Spleen (tissue), 11 donors: ENCODE data around the gene LGALS9. TPM values are rescaled to one million over a fixed set of nuclear protein-coding genes. Genes with fewer than 3 reads are reported as not detected.
"Not testable (repeated sequence)": the region's sequence is repeated elsewhere in the genome, so short reads cannot be mapped to it uniquely, and the experiment has no call there.

Experiments used
- DNase-seq: peaks from one replicate; pipeline ENCODE4 v3.0.0-alpha.2; 2020
- H3K27ac ChIP-seq, 8 donors: fragments of 200-600 bp; sonication (generic) in 7 of 8; 1 replicate in 4 of 8; 2 replicates in 4 of 8; pipeline versions ENCODE4 v1.5.0 to v1.8.0; 2016 to 2021; ENCODE audit warnings: inconsistent platforms in 4 of 8, mild to moderate bottlenecking in 4 of 8, moderate library complexity in 1 of 8
- H3K27me3 ChIP-seq, 7 donors: fragments of 200-600 bp; sonication (generic) in 6 of 7; replicated peaks in 1 of 7; 1 replicate in 4 of 7; 2 replicates in 3 of 7; pipeline versions ENCODE4 v1.5.0 to v1.8.0; 2016 to 2021; ENCODE audit warnings: inconsistent platforms in 3 of 7, mild to moderate bottlenecking in 1 of 7
- H3K36me3 ChIP-seq, 6 donors: fragments of 200-600 bp; sonication (generic) in 5 of 6; 1 replicate in 4 of 6; 2 replicates in 2 of 6; pipeline versions ENCODE4 v1.5.0 to v1.8.0; 2016 to 2021; ENCODE audit warnings: inconsistent platforms in 2 of 6
- H3K4me1 ChIP-seq, 6 donors: fragments of 200-600 bp; sonication (generic) in 5 of 6; 1 replicate in 3 of 6; 2 replicates in 3 of 6; pipeline versions ENCODE4 v1.5.0 to v1.8.0; 2016 to 2021; ENCODE audit warnings: inconsistent platforms in 3 of 6
- H3K4me3 ChIP-seq, 8 donors: fragments of 200-600 bp; sonication (generic) in 7 of 8; 1 replicate in 4 of 8; 2 replicates in 4 of 8; pipeline versions ENCODE4 v1.5.0 to v1.8.0; 2016 to 2021; ENCODE audit warnings: inconsistent platforms in 4 of 8, mild to moderate bottlenecking in 4 of 8, moderate library complexity in 2 of 8
- H3K9me3 ChIP-seq, 8 donors: fragments of 200-600 bp; sonication (generic) in 7 of 8; 1 replicate in 4 of 8; 2 replicates in 4 of 8; pipeline versions ENCODE4 v1.5.0 to v1.8.0; 2016 to 2021; ENCODE audit warnings: inconsistent platforms in 4 of 8
- POLR2A ChIP-seq, 3 donors: fragments of 450-650 bp; IDR thresholded peaks; one replicate each; pipeline ENCODE4 v1.5.1; 2017; ENCODE audit warnings: antibody characterized with exemption in 3 of 3, mild to moderate bottlenecking in 1 of 3
- POLR2AphosphoS5 ChIP-seq, 3 donors: sonication (generic); formaldehyde crosslinking; IDR thresholded peaks; one replicate each; pipeline ENCODE4 v1.5.1; 2017; ENCODE audit warnings: antibody characterized with exemption in 3 of 3
- WGBS, 5 donors: extraction: QIAGEN DNeasy Blood & Tissue Kit in 3 of 5; methylation state at CpG; one replicate each; pipeline versions ENCODE4 v1.1.5 to v1.1.7; 2013 to 2018; 5-methylcytosine and 5-hydroxymethylcytosine counted together
- intact Hi-C: fragments of 100-400 bp; cut with DNase I; formaldehyde crosslinking; loops from one replicate; pipeline ENCODE4 v1.15.0; 2023; ENCODE audit warnings: low total_unique reads
- polyA plus RNA-seq, 3 donors: library from polyadenylated mRNA; stranded (reverse); fragments of 200-250 nt; gene quantifications; one replicate each; pipeline ENCODE4 v1.2.1, GENCODE V29; 2013
- total RNA-seq, 7 donors: library from RNA; depleted of rRNA in 3 of 7; stranded (reverse); fragments of >200 nt in 3 of 7; fragmentation: NEBNext Ultra II Directional in 4 of 7; extraction: Animal tissue kit (Norgen Biotek cat#: 25700) in 4 of 7; gene quantifications; one replicate each; pipeline versions ENCODE4 v1.1.0 to v1.2.1, GENCODE V29; 2016 to 2021
- TF ChIP-seq, protein P1 (sequence below), 11 experiments: fragments of 200-600 bp in 7 of 11; fragments of 450-650 bp in 4 of 11; sonication (generic) in 4 of 11; IDR thresholded peaks in 8 of 11; conservative IDR thresholded peaks in 3 of 11; 1 replicate in 7 of 11; 2 replicates in 4 of 11; pipeline versions ENCODE4 v1.4.0 to v1.8.0; 2016 to 2021; ENCODE audit warnings: antibody characterized with exemption in 11 of 11, inconsistent platforms in 4 of 11, mild to moderate bottlenecking in 1 of 11
- donor health status: healthy with polysubstance abuse.
- donor health status: DM: no; HTN: no; CAD: no; lungs with moderate emphysema.
- donor health status: DM: no; HTN: no; CAD: no.
- donor health status: Bipolar disorder and iron deficiency.
- donor health status: healthy.
- donor health status: DM: no; HTN: no; CAD: no.
- donor health status: DM: yes; HTN: yes; CAD: no.

LGALS9 gene
- total and polyA plus RNA-seq, 10 donors = 162 to 309 (median 209) TPM

DNA sequence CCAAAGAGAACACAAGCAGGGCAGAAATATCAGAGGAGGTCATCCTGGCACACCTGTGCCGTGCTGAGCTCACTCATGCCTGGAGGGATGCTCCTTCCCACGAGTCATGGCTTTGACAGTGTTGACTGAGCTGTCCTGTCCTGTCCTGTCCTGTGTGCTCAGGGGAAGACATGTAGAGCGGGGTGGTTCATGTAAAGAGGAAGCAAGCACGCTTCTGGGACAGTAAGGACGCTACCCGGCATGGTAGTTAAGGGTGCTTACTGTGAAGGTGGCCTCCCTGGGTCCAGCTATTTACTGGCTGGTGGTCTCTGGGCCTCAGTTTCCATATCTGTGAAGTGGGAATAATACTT, 398 bp downstream of the LGALS9 start:
- intact Hi-C loops = no loop called here
- no peaks in the 10 kb centered on the region for H3K9me3 ChIP-seq
- H3K27ac ChIP-seq = peak overlapping the region; percentile 60 to 92 (median 84)
- no peaks in the 10 kb centered on the region for H3K27me3 ChIP-seq
- peak overlapping the region; percentile 34 to 79 (median 52) for H3K4me3 ChIP-seq
- 7 to 26% (median 13%) methylated on average over 6 of the region's 6 CpGs for WGBS, 5 donors
- H3K36me3 ChIP-seq = peaks cover 0 to 14% (median 2%) of the 10 kb centered on the region in 6 donors
- TF ChIP-seq, protein P1, sequence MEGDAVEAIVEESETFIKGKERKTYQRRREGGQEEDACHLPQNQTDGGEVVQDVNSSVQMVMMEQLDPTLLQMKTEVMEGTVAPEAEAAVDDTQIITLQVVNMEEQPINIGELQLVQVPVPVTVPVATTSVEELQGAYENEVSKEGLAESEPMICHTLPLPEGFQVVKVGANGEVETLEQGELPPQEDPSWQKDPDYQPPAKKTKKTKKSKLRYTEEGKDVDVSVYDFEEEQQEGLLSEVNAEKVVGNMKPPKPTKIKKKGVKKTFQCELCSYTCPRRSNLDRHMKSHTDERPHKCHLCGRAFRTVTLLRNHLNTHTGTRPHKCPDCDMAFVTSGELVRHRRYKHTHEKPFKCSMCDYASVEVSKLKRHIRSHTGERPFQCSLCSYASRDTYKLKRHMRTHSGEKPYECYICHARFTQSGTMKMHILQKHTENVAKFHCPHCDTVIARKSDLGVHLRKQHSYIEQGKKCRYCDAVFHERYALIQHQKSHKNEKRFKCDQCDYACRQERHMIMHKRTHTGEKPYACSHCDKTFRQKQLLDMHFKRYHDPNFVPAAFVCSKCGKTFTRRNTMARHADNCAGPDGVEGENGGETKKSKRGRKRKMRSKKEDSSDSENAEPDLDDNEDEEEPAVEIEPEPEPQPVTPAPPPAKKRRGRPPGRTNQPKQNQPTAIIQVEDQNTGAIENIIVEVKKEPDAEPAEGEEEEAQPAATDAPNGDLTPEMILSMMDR (IDR thresholded peaks at IDR 0.05 in 8 of 11, conservative IDR thresholded peaks at IDR 0.05 in 3 of 11) = no peak
- no peak for TF ChIP-seq POLR2AphosphoS5 (IDR thresholded peaks at IDR 0.05)
- TF ChIP-seq POLR2A (IDR thresholded peaks at IDR 0.05) = no peak
- DNase-seq = no peak
- H3K4me1 ChIP-seq = peaks cover 22 to 67% (median 57%) of the 10 kb centered on the region in 6 donors

DNA sequence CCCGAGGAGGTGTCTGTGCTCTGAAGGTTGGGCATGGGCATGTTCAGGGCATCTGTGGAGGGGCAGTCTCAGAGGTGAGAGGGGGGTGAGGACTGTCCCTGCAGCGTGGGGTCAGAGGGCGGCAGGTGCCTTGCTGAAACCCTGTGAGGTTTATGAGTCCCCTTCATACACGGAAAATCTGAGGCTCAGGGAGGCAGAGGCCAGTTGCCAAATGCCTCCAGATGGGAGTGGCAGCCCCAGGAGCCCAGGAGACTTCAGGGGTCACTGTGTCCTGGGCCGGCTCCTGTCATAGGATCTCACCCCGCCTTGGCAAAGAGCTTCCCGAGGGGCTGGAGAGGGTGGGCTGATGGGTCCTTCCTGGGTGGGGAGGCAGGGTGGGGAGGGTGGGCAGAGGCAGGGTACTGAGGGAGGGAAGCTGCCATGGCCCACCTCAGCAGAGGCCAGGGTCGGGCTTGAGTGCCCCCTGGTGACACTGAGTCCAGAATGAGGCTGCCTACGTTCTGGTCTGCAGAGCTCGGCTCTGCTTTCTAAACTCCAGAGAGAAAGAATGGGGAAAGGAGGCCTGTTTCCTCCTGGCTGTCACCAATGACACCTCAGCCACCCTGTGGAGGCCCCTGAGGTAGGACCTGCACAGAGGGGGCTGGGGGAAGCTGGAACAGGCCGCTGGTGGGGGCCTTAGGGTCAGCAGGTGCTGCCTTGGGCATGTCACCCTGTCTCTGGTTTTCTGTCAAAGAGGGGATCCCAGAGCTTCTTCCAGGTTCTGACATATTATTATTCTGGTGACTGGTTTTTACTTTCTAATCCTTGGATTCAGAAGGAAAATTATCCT, 1.1 kb downstream of the LGALS9 start:
- intact Hi-C loops = no loop called here
- 31 to 36% (median 34%) methylated on average over 10 to 11 of the region's 11 CpGs for WGBS, 5 donors
- Histone ChIP-seq H3K9me3 (no peaks in the 10 kb centered on the region), H3K36me3 (peaks cover 0 to 7% (median 0%) of the 10 kb centered on the region in 6 donors), H3K4me3 (peak overlapping the region; percentile 34 to 79 (median 52)), H3K27me3 (no peaks in the 10 kb centered on the region), H3K27ac (peak overlapping the region in 7 of 8 donors; percentile 54 to 92 (median 86)), H3K4me1 (peaks cover 22 to 71% (median 57%) of the 10 kb centered on the region in 6 donors)
- peak; percentile 77 for DNase-seq
- no peak for TF ChIP-seq POLR2AphosphoS5 (IDR thresholded peaks at IDR 0.05)
- no peak for TF ChIP-seq POLR2A (IDR thresholded peaks at IDR 0.05)
- TF ChIP-seq, protein P1 (IDR thresholded peaks at IDR 0.05 in 8 of 11, conservative IDR thresholded peaks at IDR 0.05 in 3 of 11) = no peak

DNA sequence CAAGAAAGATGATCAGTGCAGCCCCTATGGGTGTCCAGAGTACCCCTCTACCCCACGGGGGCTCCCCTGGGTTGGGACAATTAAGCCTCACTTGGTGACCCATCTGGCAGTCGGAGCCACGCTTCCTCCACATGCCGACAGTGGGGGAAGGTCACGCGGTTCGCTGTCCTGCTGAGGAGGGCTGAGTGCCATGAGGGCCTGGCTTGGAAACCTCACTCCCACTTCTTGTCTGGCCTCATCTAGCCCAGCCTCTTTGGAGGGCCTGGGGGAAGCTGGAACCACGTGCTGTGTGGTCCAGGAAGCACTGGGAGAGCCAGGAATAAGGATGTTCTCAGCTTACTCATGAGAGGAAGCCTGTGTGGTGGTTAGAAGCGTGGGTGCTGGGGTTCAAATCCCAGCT, 1.8 kb downstream of the LGALS9 start:
- H3K9me3 ChIP-seq, intact Hi-C loops, H3K36me3 ChIP-seq, H3K27me3 ChIP-seq: not testable (repeated sequence)
- peak overlapping the region in 7 of 8 donors; percentile 39 to 79 (median 52) for H3K4me3 ChIP-seq
- peaks cover 22 to 71% (median 57%) of the 10 kb centered on the region in 6 donors for H3K4me1 ChIP-seq
- peak overlapping the region in 6 of 8 donors; percentile 54 to 92 (median 86) for H3K27ac ChIP-seq
- DNase-seq = peak; percentile 89
- 10 to 35% (median 21%) methylated on average over 8 to 9 of the region's 9 CpGs for WGBS, 5 donors
- TF ChIP-seq POLR2AphosphoS5 (IDR thresholded peaks at IDR 0.05) = peak; percentile 40 to 68 (median 60)

DNA sequence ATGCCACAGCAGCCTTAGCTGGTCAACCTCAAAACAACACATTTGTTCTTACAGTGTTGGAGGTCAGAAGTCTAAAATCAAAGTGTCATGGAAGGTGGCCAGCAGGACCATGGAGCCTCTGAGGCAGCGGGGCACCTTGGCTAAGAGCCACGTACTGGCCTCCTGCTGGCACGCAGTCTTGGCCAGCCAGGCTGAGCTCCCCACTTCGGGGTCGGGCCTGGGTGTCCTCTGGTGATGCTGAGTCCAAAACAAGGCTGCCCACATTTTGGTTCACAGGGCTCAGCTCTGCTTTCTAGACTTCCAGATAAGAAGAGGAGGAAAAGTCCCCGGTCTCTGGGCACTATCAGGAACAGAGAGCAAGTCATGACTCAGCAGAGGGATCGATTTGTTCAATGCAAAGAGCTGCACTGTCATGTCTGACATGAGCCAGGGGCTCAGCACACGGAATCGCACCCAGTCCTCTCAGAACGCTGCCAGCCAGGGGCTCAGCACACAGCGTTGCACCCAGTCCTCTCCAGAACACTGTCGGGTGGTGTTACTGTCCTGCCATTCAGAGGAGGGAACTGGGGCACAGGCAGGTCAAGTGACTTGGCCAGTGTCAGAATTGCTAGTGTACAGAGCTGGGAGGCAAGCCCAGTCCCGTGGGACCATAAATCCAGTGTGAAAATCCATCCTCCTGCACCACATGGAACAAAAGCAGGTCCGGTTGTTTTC, 2.5 kb downstream of the LGALS9 start:
- Histone ChIP-seq H3K36me3 (peaks cover 0 to 6% (median 0%) of the 10 kb centered on the region in 6 donors), H3K27ac (peak overlapping the region in 6 of 8 donors; percentile 41 to 92 (median 86)), H3K27me3 (no peaks in the 10 kb centered on the region), H3K4me3 (peak overlapping the region in 4 of 8 donors; percentile 52 to 79 (median 57)), H3K4me1 (peaks cover 22 to 71% (median 57%) of the 10 kb centered on the region in 6 donors), H3K9me3 (no peaks in the 10 kb centered on the region)
- intact Hi-C loops = no loop called here
- TF ChIP-seq POLR2AphosphoS5 (IDR thresholded peaks at IDR 0.05) (no peak), POLR2A (IDR thresholded peaks at IDR 0.05) (no peak)
- TF ChIP-seq, protein P1 (IDR thresholded peaks at IDR 0.05 in 8 of 11, conservative IDR thresholded peaks at IDR 0.05 in 3 of 11) = no peak
- DNase-seq = peak; percentile 78
- WGBS, 5 donors = 70 to 75% (median 73%) methylated on average over 11 to 14 of the region's 14 CpGs
